SU-DHL-6 (cell line): ENCODE results near the gene FARP2.

Experiments used
- H2AFZ ChIP-seq: fragments of 200-600 bp; sonication (generic); 2 replicates; pipeline ENCODE4 v1.6.1; 2014; ENCODE audit warnings: low read depth, mild to moderate bottlenecking, moderate library complexity, mixed read lengths, antibody characterized with exemption, low read length; ENCODE audit not compliant: severe bottlenecking
- H3F3A ChIP-seq: fragments of 200-600 bp; shearing (Covaris generic); 2 replicates; pipeline ENCODE4 v1.6.0; 2016; ENCODE audit warnings: antibody characterized with exemption, mild to moderate bottlenecking; ENCODE audit not compliant: insufficient read depth
- H3K27ac ChIP-seq: fragments of 200-600 bp; sonication (generic); 2 replicates; pipeline ENCODE4 v1.5.1; 2016; ENCODE audit warnings: low read depth, mild to moderate bottlenecking, low read length, moderate library complexity, mixed read lengths
- H3K27me3 ChIP-seq: fragments of 200-600 bp; sonication (generic), shearing (Covaris generic); 2 replicates; pipeline ENCODE4 v1.6.0; 2014; ENCODE audit warnings: mild to moderate bottlenecking, low read length
- H3K36me3 ChIP-seq: fragments of 200-600 bp; sonication (generic); 2 replicates; pipeline ENCODE4 v1.6.1; 2014; ENCODE audit warnings: mild to moderate bottlenecking, low read length, mixed read lengths
- H3K4me2 ChIP-seq: fragments of 300-600, 200-600 bp; shearing (Covaris generic), sonication (generic); 2 replicates; pipeline ENCODE4 v1.6.0; 2014; ENCODE audit warnings: low read length, low read depth, mild to moderate bottlenecking; ENCODE audit not compliant: poor library complexity, severe bottlenecking
- H3K4me3 ChIP-seq: fragments of 200-600 bp; sonication (generic); 2 replicates; pipeline ENCODE4 v1.5.1; 2014; ENCODE audit warnings: antibody characterized with exemption, low read length, mild to moderate bottlenecking, mixed read lengths; ENCODE audit not compliant: insufficient read depth, poor library complexity, severe bottlenecking
- H3K79me2 ChIP-seq: fragments of 200-600 bp; sonication (generic); 2 replicates; pipeline ENCODE4 v1.6.1; 2014; ENCODE audit warnings: mild to moderate bottlenecking, low read length, moderate library complexity; ENCODE audit not compliant: insufficient read depth
- H3K9ac ChIP-seq: fragments of 200-600 bp; sonication (generic); 2 replicates; pipeline ENCODE4 v1.7.0; 2014; ENCODE audit warnings: mild to moderate bottlenecking, low read length
- H3K9me2 ChIP-seq: fragments of 200-600 bp; sonication (generic); replicated peaks from 2 replicates; pipeline ENCODE4 v1.6.1; 2014; ENCODE audit warnings: low read length; ENCODE audit not compliant: insufficient read depth
- H3K9me3 ChIP-seq: fragments of 200-600 bp; sonication (generic); 2 replicates; pipeline ENCODE4 v1.6.1; 2014; ENCODE audit warnings: low read length, mixed read lengths; ENCODE audit not compliant: insufficient read depth
- H4K20me1 ChIP-seq: fragments of 200-600 bp; sonication (generic); 2 replicates; pipeline ENCODE4 v1.6.1; 2014; ENCODE audit warnings: low read depth, mild to moderate bottlenecking, antibody characterized with exemption, low read length, moderate library complexity, mixed read lengths
- EZH2phosphoT487 ChIP-seq: fragments of 200-600 bp; sonication (generic), shearing (Covaris generic); conservative IDR thresholded peaks from 2 replicates; pipeline ENCODE4 v1.6.1; 2018; ENCODE audit warnings: mild to moderate bottlenecking, antibody characterized with exemption, low read length, moderate library complexity, mixed read lengths
- TF ChIP-seq, protein P1 (sequence below): fragments of 200-600 bp; sonication (generic); IDR thresholded peaks from one replicate; pipeline ENCODE4 v1.5.1; 2017; ENCODE audit warnings: antibody characterized with exemption, mild to moderate bottlenecking, low read length, moderate library complexity; ENCODE audit not compliant: insufficient read depth, poor library complexity, severe bottlenecking

FARP2 gene

GRCh38 chr2:241500431-241500975, 144.4 kb downstream of the FARP2 start:
- H2AFZ ChIP-seq: no peak overlapping the region
- no peak overlapping the region for H3K9ac ChIP-seq
- TF ChIP-seq, protein P1, sequence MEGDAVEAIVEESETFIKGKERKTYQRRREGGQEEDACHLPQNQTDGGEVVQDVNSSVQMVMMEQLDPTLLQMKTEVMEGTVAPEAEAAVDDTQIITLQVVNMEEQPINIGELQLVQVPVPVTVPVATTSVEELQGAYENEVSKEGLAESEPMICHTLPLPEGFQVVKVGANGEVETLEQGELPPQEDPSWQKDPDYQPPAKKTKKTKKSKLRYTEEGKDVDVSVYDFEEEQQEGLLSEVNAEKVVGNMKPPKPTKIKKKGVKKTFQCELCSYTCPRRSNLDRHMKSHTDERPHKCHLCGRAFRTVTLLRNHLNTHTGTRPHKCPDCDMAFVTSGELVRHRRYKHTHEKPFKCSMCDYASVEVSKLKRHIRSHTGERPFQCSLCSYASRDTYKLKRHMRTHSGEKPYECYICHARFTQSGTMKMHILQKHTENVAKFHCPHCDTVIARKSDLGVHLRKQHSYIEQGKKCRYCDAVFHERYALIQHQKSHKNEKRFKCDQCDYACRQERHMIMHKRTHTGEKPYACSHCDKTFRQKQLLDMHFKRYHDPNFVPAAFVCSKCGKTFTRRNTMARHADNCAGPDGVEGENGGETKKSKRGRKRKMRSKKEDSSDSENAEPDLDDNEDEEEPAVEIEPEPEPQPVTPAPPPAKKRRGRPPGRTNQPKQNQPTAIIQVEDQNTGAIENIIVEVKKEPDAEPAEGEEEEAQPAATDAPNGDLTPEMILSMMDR: no peak
- TF ChIP-seq EZH2phosphoT487: no peak
- no peaks in the 10 kb centered on the region for H3K36me3 ChIP-seq
- H3K27me3 ChIP-seq: no peaks in the 10 kb centered on the region
- no peaks in the 10 kb centered on the region for H3K9me3 ChIP-seq
- H3K27ac ChIP-seq: no peak overlapping the region
- no peaks in the 10 kb centered on the region for H3F3A ChIP-seq
- no peaks in the 10 kb centered on the region for H4K20me1 ChIP-seq
- no peaks in the 10 kb centered on the region for H3K79me2 ChIP-seq
- no peaks in the 10 kb centered on the region for H3K9me2 ChIP-seq
- H3K4me2 ChIP-seq: no peak overlapping the region
- no peak overlapping the region for H3K4me3 ChIP-seq

DNA sequence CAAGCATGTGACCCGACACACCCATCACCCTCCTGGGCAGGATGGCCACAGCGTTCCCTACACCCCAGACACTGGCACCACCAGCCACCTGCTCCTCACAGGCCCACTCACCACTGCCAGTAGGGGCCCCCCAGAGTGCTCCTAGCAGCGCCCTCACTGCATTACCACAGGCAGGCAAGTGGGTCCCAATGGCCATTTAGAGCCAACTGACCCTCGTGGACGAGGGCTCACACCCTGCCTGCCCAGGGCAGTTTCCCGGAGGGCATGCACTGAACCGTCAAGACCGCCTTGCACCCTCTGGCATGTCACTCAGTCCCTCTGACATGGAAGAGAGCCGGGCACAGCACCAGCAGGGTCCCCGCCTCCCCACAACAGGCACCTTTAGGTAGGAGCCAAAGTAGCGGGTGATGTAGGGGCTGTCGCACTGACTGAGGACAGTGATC, 145.0 kb downstream of the FARP2 start:
- Histone ChIP-seq H3K27me3 (no peaks in the 10 kb centered on the region), H3K4me2 (no peak overlapping the region), H4K20me1 (no peaks in the 10 kb centered on the region), H3K27ac (no peak overlapping the region), H3K79me2 (peaks cover 4% of the 10 kb centered on the region; the same call in 1 of the 2 replicates), H3K4me3 (no peak overlapping the region), H3F3A (no peaks in the 10 kb centered on the region), H3K9me3 (no peaks in the 10 kb centered on the region), H3K9me2 (no peaks in the 10 kb centered on the region), H3K9ac (no peak overlapping the region), H3K36me3 (no peaks in the 10 kb centered on the region), H2AFZ (no peak overlapping the region)
- TF ChIP-seq EZH2phosphoT487: no peak
- TF ChIP-seq, protein P1: no peak

DNA sequence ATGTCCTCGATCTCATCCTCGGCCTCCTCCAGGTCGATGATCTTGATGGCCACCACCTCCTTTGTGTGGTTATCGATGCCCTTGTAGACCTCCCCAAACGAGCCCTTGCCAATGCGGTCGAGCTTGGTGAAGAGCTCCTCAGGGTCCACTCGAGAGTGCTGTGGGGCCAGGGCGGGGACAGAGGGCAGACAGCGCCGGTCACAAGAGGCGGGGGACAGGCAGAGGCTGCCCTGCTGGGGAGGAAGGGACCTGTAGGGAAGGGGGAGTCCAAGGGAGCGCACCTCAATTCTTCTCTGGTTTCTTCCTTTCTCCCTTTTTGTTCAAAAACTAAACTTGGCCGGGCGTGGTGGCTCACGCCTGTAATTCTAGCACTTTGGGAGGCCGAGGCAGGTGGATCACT, 145.5 kb downstream of the FARP2 start:
- Histone ChIP-seq H3F3A (no peaks in the 10 kb centered on the region), H4K20me1 (no peaks in the 10 kb centered on the region), H3K9me3 (no peaks in the 10 kb centered on the region), H3K4me3 (no peak overlapping the region), H3K4me2 (no peak overlapping the region), H3K79me2 (peaks cover 7% of the 10 kb centered on the region; the same call in 1 of the 2 replicates), H3K9ac (no peak overlapping the region), H3K9me2 (no peaks in the 10 kb centered on the region), H3K36me3 (no peaks in the 10 kb centered on the region), H3K27ac (no peak overlapping the region), H2AFZ (no peak overlapping the region), H3K27me3 (no peaks in the 10 kb centered on the region)
- TF ChIP-seq, protein P1: no peak

- TF ChIP-seq, protein P1: no peak
- TF ChIP-seq EZH2phosphoT487: no peak
- H3K27ac ChIP-seq: no peak overlapping the region
- H3K79me2 ChIP-seq: peaks cover 13% of the 10 kb centered on the region
- H3K9me3 ChIP-seq: no peaks in the 10 kb centered on the region
- H3F3A ChIP-seq: no peaks in the 10 kb centered on the region
- no peaks in the 10 kb centered on the region for H4K20me1 ChIP-seq
- no peak overlapping the region for H3K4me2 ChIP-seq
- no peak overlapping the region for H3K9ac ChIP-seq
- no peaks in the 10 kb centered on the region for H3K36me3 ChIP-seq
- H3K27me3 ChIP-seq: no peaks in the 10 kb centered on the region
- H3K9me2 ChIP-seq: no peaks in the 10 kb centered on the region
- no peak overlapping the region for H2AFZ ChIP-seq
- no peak overlapping the region for H3K4me3 ChIP-seq
These were observed 146.2 kb downstream of the FARP2 start for GRCh38 chr2:241502281-241502680.
